ENCODE results near the gene HSD11B1L. TPM values are rescaled to one million over a fixed set of nuclear protein-coding genes. Genes with fewer than 3 reads are reported as not detected.
A peak's percentile ranks its signal among the peaks of the same experiment; 100 is the strongest.

HSD11B1L gene
- total RNA-seq, 1 experiment from 2014 or later, result 2.3 TPM

- Mint-ChIP-seq H3K36me3 (ENCODE audit: insufficient read depth, unreplicated experiment) (peaks cover 96% of the 10 kb centered on the region), H3K27ac (ENCODE audit: unreplicated experiment) (no peak overlapping the region), H3K9me3 (ENCODE audit: low read depth, unreplicated experiment) (no peaks in the 10 kb centered on the region), H3K4me1 (ENCODE audit: low read depth, unreplicated experiment) (no peaks in the 10 kb centered on the region), H3K4me3 (ENCODE audit: low read depth, unreplicated experiment) (no peak overlapping the region), H3K27me3 (ENCODE audit: unreplicated experiment) (no peaks in the 10 kb centered on the region)
- TF ChIP-seq CTCF (IDR thresholded peaks at IDR 0.05; ENCODE audit: unreplicated experiment), result no peak
- intact Hi-C loops (cut with micrococcal nuclease; ENCODE audit: unreplicated experiment), result no loop called here
- no peak for DNase-seq
- BruUV-seq (replicated peaks), result no TSS peak
- CTCF ChIA-PET, result interaction anchor here (0.5 kb wide), 1 partner anchor 370 kb away, joined by 6 read pairs; no protein-coding TSS in a partner anchor
Measured at GRCh38 chr19:5694167-5694955, 13.5 kb downstream of the HSD11B1L start.

GRCh38 chr19:5694956-5695648 lies 14.3 kb downstream of the HSD11B1L start:
- peaks cover 90% of the 10 kb centered on the region for H3K36me3 Mint-ChIP-seq (ENCODE audit: insufficient read depth, unreplicated experiment)
- no peak overlapping the region for H3K27ac Mint-ChIP-seq (ENCODE audit: unreplicated experiment)

GRCh38 chr19:5695649-5696195 lies 14.9 kb downstream of the HSD11B1L start:
- no peak overlapping the region for H3K4me3 Mint-ChIP-seq (ENCODE audit: low read depth, unreplicated experiment)
- H3K9me3 Mint-ChIP-seq (ENCODE audit: low read depth, unreplicated experiment), result no peaks in the 10 kb centered on the region
- CTCF ChIA-PET, result no interaction called here
- no TSS peak for BruUV-seq (replicated peaks)
- no peak for TF ChIP-seq CTCF (IDR thresholded peaks at IDR 0.05; ENCODE audit: unreplicated experiment)
- no peak for DNase-seq
- peaks cover 88% of the 10 kb centered on the region for H3K36me3 Mint-ChIP-seq (ENCODE audit: insufficient read depth, unreplicated experiment)
- no peaks in the 10 kb centered on the region for H3K4me1 Mint-ChIP-seq (ENCODE audit: low read depth, unreplicated experiment)
- intact Hi-C loops (cut with micrococcal nuclease; ENCODE audit: unreplicated experiment), result no loop called here
- no peak overlapping the region for H3K27ac Mint-ChIP-seq (ENCODE audit: unreplicated experiment)
- no peaks in the 10 kb centered on the region for H3K27me3 Mint-ChIP-seq (ENCODE audit: unreplicated experiment)

More at GRCh38 chr19:5694956-5695648, 14.3 kb downstream of the HSD11B1L start:
- CTCF ChIA-PET, result no interaction called here
- no peak for TF ChIP-seq CTCF (IDR thresholded peaks at IDR 0.05; ENCODE audit: unreplicated experiment)
- Mint-ChIP-seq H3K9me3 (ENCODE audit: low read depth, unreplicated experiment) (no peaks in the 10 kb centered on the region), H3K4me1 (ENCODE audit: low read depth, unreplicated experiment) (no peaks in the 10 kb centered on the region), H3K4me3 (ENCODE audit: low read depth, unreplicated experiment) (no peak overlapping the region), H3K27me3 (ENCODE audit: unreplicated experiment) (no peaks in the 10 kb centered on the region)
- DNase-seq, result no peak
- BruUV-seq (replicated peaks), result no TSS peak
- intact Hi-C loops (cut with micrococcal nuclease; ENCODE audit: unreplicated experiment), result no loop called here

- no peak for DNase-seq
- TF ChIP-seq CTCF (IDR thresholded peaks at IDR 0.05; ENCODE audit: unreplicated experiment), result no peak
- Mint-ChIP-seq H3K27me3 (ENCODE audit: unreplicated experiment) (no peaks in the 10 kb centered on the region), H3K4me1 (ENCODE audit: low read depth, unreplicated experiment) (no peaks in the 10 kb centered on the region), H3K9me3 (ENCODE audit: low read depth, unreplicated experiment) (no peaks in the 10 kb centered on the region), H3K36me3 (ENCODE audit: insufficient read depth, unreplicated experiment) (peaks cover 88% of the 10 kb centered on the region), H3K27ac (ENCODE audit: unreplicated experiment) (peak overlapping the region; percentile 36), H3K4me3 (ENCODE audit: low read depth, unreplicated experiment) (no peak overlapping the region)
- intact Hi-C loops (cut with micrococcal nuclease; ENCODE audit: unreplicated experiment), result no loop called here
- CTCF ChIA-PET, result no interaction called here
- BruUV-seq (replicated peaks), result no TSS peak
Measured at GRCh38 chr19:5696196-5697021, 15.6 kb downstream of the HSD11B1L start.

Measured in Calu3 (cell line).